Kidney glomerular epithelial cell (primary cell): Measurements from ENCODE around the gene HMG20A.

ENCODE experiments used
- DNase-seq: peaks from one replicate; lab custom pipeline; 2025; lab: John Stamatoyannopoulos, UW

Gene HMG20A

GRCh38 chr15:77430213-77430612 lies 9.5 kb downstream of the HMG20A start:
- no peak for DNase-seq

DNA sequence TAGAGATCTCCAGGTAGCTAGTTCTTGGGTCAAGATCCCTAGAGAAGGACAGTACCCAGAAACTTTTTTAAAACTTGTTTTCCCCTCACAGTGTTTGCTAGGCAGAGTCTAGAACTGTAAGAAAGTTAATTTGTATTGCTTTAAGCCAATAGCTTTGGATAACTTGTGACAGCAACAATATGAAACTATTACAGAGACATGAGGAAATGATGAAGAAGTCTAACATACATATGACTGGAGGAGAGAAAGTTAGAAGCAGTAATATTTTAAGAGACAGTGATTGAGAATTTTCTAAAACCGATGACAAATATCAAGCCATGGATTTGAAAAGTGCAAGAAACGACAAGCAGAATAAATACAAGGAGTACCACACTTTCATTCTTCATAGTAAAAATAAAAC lies 10.0 kb downstream of the HMG20A start:
- DNase-seq: no peak

GRCh38 chr15:77436822-77437221 lies 16.1 kb downstream of the HMG20A start:
- DNase-seq: no peak

GRCh38 chr15:77437264-77437663 lies 16.6 kb downstream of the HMG20A start:
- no peak for DNase-seq

DNA sequence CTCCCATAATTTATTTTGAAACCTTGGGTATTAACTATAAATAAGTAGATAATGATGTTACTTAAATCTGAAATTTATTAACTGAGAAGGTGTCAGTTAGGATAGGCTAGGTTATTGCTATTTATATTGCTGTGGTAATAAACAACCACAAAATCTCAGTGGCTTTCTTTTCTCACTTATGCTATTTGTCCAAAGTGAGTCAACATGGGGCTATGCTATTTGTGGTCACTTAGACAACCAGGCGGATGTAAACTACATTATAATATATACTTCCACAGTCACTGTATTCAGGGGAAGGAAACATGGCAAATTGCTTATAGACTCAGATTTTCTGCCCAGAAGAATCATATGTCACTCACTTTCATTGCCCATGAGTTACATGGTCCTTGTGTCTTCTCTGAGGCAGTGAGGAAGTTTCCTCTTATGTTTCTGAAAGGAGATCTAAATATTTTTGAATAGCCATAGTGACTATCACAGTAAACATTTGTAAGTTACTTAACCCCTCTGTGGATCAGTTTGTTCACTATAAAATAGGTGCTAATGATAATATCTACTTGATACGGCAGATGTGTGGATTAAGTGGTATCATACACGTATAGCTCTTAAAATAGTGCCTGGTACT lies 19.8 kb downstream of the HMG20A start:
- peak; percentile 10 for DNase-seq

GRCh38 chr15:77446840-77447390 lies 26.2 kb downstream of the HMG20A start:
- DNase-seq: no peak

DNA sequence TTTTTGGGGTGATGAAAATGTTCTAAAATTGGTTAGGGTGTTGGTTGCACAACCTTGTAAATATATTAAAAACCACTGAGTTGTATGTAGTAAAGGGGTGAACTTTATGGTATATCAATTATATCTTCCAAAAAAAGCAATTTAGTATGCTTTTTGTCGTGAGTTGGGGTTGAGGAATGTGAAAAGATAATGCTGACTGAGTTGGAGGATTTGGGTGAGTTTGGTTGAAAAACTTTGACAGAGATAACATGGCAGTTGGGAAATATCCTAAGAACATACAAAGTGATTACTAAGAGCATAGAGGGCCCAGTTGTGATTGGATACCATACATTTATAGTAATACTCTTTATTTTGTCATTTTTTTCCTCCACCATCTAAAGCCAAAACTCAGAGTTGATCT lies 33.6 kb downstream of the HMG20A start:
- no peak for DNase-seq

- no peak for DNase-seq
Measured at GRCh38 chr15:77454951-77455350, 34.3 kb downstream of the HMG20A start.

DNA sequence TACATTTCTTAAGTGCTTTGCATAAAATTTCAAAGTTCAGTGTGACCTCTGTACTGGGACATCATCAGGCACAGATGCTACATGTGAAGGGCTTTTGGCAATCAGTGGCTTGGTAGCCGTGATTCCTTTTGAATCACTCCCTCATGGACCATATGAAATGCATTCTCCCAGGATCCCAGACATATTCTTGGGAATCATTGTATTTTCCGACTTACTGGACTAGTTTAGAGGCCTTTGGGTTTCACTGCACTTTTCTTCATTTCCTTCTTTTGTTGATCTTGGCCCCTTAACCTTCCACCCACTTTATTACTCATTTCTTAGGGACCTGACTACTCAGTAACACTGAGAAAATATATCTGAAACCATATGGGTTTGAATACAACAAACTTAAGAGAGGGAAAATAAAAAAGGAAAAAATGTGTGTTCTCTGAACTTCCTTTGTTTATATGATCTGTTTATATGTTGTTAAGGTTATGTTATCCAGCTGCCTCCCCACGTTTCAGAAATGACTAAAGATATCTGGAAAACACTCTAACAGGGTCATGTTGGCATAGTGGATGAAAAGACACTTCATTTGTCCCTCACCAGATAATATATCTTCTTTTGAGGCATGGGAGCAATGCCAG lies 35.1 kb downstream of the HMG20A start:
- DNase-seq: peak; percentile 45

DNA sequence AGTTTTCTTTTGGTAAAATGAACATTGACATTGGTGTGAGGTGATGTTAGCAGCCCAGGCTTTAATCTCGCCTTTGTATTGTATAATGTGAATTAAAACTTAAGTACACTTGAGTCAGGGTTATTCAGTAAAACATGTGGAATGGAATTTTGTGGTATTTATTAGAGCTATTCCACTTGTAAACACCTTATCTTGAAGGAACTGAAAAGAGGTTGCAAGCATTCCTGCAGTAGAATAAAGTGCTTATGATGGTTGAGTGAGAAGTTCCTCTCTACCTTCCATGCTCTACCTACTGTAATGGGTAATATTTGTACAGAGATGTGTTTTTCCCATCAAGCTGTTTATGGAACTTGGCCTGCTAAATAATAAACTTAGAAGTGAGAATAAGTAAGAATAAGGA lies 36.1 kb downstream of the HMG20A start:
- DNase-seq: no peak

DNA sequence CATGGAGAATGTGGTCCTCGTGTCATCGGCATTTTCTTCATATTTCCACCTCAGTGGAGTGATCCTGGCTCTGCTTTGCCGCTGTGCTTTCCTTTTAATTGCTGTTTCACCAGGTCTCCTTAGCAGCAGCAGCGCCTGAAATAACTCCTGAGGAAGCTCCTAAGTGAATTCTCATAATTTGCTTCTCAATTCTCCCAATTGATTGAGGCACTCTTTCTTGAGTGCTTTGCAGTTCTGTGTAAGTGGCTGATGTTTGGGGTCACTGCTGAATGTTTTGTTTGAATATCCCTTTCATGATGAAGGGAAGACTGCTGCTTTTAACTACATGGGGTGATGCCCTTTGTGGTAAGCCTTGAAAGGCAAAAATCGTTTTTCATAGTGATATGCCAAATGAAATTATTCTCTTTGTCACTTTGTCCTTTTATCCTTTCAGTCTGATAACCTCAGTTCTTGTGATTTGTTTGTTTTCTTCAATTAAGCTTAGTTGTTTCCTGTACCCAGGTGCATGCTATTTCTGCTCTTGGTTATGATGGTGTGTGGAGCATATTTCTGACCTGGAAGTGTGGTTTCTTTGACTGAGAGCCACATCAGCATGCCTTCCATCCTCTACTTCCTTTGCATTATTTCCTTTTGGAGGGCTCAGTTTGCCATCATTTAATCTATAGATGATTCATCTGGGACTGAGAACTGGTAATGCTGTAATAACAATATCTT lies 36.7 kb downstream of the HMG20A start:
- DNase-seq: peak; percentile 71

DNA sequence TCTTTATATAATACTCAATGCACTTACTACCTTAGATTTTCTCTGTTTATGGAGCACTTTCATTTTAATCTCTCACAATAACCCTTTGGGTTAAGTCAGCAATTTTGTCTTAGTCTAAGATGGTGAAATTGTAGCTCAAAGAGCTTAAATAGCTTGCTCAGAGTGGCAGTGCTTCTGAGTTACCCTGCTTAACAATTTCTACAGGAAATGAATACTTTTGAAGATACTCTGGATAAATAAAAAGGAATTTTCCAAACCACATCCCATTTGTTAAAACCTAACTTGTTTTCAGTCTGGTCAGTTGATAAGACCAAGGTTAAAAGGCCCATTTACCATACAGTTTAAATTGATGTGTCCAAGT lies 37.2 kb downstream of the HMG20A start:
- DNase-seq: peak; percentile 30

DNA sequence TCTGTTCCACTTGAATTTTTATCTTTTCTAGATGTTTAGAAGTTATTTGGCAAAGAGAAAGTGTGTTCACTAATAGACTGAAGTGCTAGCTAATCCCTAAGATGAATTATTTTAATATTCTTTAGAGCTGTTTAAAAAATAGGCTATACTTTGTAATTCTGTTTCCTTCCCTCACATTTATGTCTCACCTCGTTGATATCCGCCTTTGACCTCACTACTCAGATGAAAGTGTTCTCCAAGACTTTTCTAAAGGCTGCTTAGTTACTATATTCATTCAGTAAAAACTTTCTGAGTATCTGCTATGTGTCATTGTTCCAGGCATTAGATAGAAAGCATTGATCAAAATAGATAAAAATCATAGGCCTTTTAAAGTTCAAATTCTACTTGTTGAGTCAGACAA lies 38.3 kb downstream of the HMG20A start:
- no peak for DNase-seq

- no peak for DNase-seq
Measured at GRCh38 chr15:77461486-77461885, 40.8 kb downstream of the HMG20A start.

GRCh38 chr15:77464129-77464865 lies 43.6 kb downstream of the HMG20A start:
- peak; percentile 82 for DNase-seq

DNA sequence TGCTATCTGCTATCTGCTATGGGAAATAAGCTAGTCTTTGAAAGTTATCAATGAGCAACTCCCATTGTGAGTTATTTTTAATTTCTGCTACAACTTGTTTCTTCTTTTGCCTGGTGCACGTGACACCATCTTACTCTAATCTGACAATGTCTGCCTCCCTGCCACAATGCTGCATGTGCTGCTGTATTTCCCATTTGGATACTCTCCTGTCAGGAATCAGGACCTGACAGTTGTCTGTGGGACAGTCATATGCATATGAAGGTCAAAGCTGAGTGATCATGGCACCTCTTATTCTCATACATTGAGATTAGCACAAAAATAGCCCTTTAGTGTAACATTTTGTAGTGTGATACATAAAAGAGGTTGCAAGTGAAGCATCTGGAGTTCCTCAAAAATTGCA lies 45.8 kb downstream of the HMG20A start:
- DNase-seq: no peak

DNA sequence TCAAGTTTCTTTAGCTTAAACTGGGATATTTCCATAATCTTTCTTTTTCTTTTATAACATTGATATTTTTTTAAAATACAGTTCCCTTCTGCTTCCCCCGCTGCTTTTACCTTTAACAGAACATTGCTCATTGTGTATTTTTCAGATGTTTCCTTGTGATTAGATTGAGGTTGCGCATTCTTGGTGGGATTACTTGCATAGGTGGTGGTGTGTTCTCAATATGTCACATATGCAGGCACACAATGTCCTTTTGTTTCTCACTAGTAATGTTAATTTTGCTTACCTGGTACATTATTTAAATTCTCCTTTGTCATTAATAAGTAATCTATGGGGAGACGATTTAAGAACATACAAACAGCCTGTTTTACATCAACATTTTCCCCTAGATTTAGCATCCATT lies 48.2 kb downstream of the HMG20A start:
- DNase-seq: no peak

GRCh38 chr15:77470235-77470634 lies 49.5 kb downstream of the HMG20A start:
- no peak for DNase-seq

GRCh38 chr15:77473328-77473727 lies 52.6 kb downstream of the HMG20A start:
- no peak for DNase-seq

DNA sequence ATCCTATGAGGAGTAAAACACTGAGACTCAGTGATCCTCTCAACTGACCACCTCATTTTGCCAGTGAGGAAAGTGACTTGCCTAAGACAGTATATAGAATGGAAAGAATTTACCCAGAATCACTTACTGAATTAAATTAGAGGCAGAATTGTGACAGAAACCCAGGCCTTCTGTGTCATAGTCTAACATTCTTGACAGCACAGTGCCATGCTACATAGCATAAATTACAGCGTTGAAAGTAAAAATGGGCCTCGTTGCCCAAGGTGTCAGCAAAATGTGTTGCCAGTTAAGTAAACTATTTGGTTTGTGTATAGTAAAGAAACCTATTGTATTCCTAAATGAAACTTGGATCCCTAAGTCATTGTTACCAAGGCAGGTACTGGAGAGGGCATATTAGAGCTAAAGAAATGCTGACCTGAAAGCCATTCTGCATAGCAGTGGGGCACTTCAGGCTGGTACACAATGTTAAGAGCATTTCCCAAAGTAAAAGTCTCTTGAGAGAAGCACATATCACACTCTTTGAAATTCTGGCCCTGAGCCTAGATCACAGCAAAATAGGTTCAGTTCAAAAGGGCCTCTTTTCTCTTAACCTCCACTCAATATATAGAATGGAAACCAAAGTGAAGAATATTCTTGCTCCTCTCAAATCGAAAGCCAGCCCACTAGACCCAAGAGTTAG lies 53.8 kb downstream of the HMG20A start:
- DNase-seq: no peak

DNA sequence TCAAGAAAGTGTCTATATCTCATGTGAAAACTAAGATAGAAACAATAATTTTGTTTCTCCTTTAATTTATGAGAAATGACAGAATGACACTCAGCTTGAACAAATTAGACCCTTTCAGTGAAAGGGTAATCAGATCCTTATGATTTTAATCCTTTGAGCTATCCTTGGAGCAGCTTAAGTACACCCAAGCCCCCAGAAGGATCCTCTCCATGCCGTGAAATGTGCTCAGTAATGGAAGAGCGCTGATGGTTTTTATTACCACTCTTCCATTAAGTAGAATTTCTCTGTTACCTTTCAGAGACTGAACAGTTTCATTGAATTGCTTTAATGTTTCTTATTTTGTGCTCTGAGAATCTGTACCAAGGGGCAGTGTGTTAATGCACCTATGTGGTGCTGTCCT lies 54.3 kb downstream of the HMG20A start:
- no peak for DNase-seq

- DNase-seq: no peak
Measured at GRCh38 chr15:77475898-77476297, 55.2 kb downstream of the HMG20A start.
